Measurements from ENCODE around the gene PAMR1. TPM values are rescaled to one million over a fixed set of nuclear protein-coding genes. Genes with fewer than 3 reads are reported as not detected.

The PAMR1 gene
- total and polyA plus RNA-seq, 2 of the 8 experiments (the other 6 are each of a cell fraction or from before 2014, with no cell fraction given): 3.0 to 6.9 TPM

DNA sequence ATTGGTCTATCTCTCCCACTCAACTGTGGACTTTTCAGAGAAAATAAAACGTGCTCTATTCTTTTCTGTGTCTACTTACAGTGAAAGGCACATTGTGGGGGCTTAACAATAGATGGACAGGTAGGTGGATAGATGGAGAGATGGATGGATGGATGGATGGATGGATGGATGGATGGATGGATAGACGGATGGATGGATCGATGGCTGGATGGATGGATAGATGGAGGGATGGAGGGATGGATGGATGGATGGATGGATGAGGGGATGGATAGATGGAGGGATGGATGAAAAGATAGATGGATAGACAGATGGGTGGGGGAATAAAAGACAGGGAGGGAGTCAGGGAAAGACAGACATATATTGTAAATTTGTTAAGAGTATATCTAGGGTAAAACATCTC lies 91.8 kb downstream of the PAMR1 start (continued):
- TF ChIP-seq TAF7 (optimal IDR thresholded peaks at IDR 0.05; ENCODE audit: borderline replicate concordance, low read depth, low read length): no peak
- no peak for TF ChIP-seq TEAD4 (IDR thresholded peaks at IDR 0.05; ENCODE audit: low read depth, low read length)

All from H1 (cell line).